PC-3 (cell line): ENCODE data around the gene ARHGAP18. TPM values are rescaled to one million over a fixed set of nuclear protein-coding genes. Genes with fewer than 3 reads are reported as not detected.

ENCODE experiments used
- ATAC-seq: fragments of 200-7000 bp; cut with Tn5 transposase; 2 replicates; pipeline ENCODE4 v1.9.1; 2020; ENCODE audit warnings: mild to moderate bottlenecking, moderate library complexity
- BruUV-seq: library from RNA; stranded (reverse); fragments of 400-500 nt; replicated peaks from 2 replicates; lab custom pipeline; 2021; lab: Mats Ljungman, UMichigan
- CTCF ChIA-PET: fragments of 300-600 bp; sonication (Branson Sonifier 250); formaldehyde crosslinking; loops from one replicate; lab custom pipeline; 2022; ENCODE audit warnings: antibody characterized with exemption; lab: Charles Lee
- POLR2A ChIA-PET: fragments of 300-600 bp; sonication (Branson Sonifier 250); formaldehyde crosslinking; loops from one replicate; lab custom pipeline; 2022; ENCODE audit warnings: antibody characterized with exemption; ENCODE audit not compliant: unreplicated experiment; lab: Charles Lee
- DNase-seq: peaks from one replicate; pipeline ENCODE4 v3.0.0-alpha.2; 2015
- H2AFZ ChIP-seq: fragments of 300-600 bp; sonication (generic); 2 replicates; pipeline ENCODE4 v1.6.0; 2016; ENCODE audit warnings: antibody characterized with exemption, low read length
- H3F3A ChIP-seq: fragments of 300-600 bp; sonication (generic); one replicate; pipeline ENCODE4 v1.6.0; 2017; ENCODE audit warnings: antibody characterized with exemption, low read length, control low read depth, mild to moderate bottlenecking; ENCODE audit not compliant: unreplicated experiment
- H3K27ac ChIP-seq: fragments of 300-600 bp; sonication (generic); 2 replicates; pipeline ENCODE4 v1.5.1; 2016; ENCODE audit warnings: mild to moderate bottlenecking, low read length
- H3K27me3 ChIP-seq: fragments of 300-600 bp; sonication (generic); 2 replicates; pipeline ENCODE4 v1.6.1; 2016; ENCODE audit warnings: low read length, mixed read lengths
- H3K36me3 ChIP-seq: fragments of 300-600 bp; sonication (generic); 2 replicates; pipeline ENCODE4 v1.6.1; 2016; ENCODE audit warnings: low read depth, mixed run types, low read length, mixed read lengths
- H3K4me1 ChIP-seq: fragments of 300-600 bp; sonication (generic); 2 replicates; pipeline ENCODE4 v1.5.1; 2016; ENCODE audit warnings: low read length; ENCODE audit not compliant: insufficient read depth
- H3K4me2 ChIP-seq: fragments of 300-600 bp; sonication (generic); 2 replicates; pipeline ENCODE4 v1.6.0; 2016; ENCODE audit warnings: low read length
- H3K4me3 ChIP-seq: fragments of 300-600 bp; sonication (generic); 2 replicates; pipeline ENCODE4 v1.5.1; 2016; ENCODE audit warnings: mild to moderate bottlenecking, low read length, mixed read lengths
- H3K79me2 ChIP-seq: fragments of 300-600 bp; sonication (generic); 2 replicates; pipeline ENCODE4 v1.6.1; 2017; ENCODE audit warnings: low read length, mixed read lengths
- H3K9ac ChIP-seq: fragments of 300-600 bp; sonication (generic); 2 replicates; pipeline ENCODE4 v1.6.0; 2016; ENCODE audit warnings: mild to moderate bottlenecking, low read length
- H3K9me2 ChIP-seq: fragments of 300-600 bp; sonication (generic); replicated peaks from 2 replicates; pipeline ENCODE4 v1.6.1; 2016; ENCODE audit warnings: mixed run types, low read length, mixed read lengths
- H3K9me3 ChIP-seq: fragments of 300-600 bp; sonication (generic); 2 replicates; pipeline ENCODE4 v1.6.1; 2016; ENCODE audit warnings: low read length, mixed read lengths
- H4K20me1 ChIP-seq: fragments of 300-600 bp; sonication (generic); 2 replicates; pipeline ENCODE4 v1.6.1; 2016; ENCODE audit warnings: low read length, mixed read lengths
- EZH2 ChIP-seq: fragments of 300-600 bp; sonication (generic); IDR thresholded peaks from one replicate; pipeline ENCODE4 v1.6.1; 2017; ENCODE audit warnings: antibody characterized with exemption, mild to moderate bottlenecking, low read length; ENCODE audit not compliant: unreplicated experiment
- EZH2phosphoT487 ChIP-seq: fragments of 300-600 bp; sonication (generic); IDR thresholded peaks from 2 replicates; pipeline ENCODE4 v1.6.1; 2018; ENCODE audit warnings: mild to moderate bottlenecking, antibody characterized with exemption, low read length, borderline replicate concordance
- intact Hi-C: fragments of 100-400 bp; cut with micrococcal nuclease; formaldehyde crosslinking; loops from 2 replicates; pipeline ENCODE4 v1.9.0; 2023
- total RNA-seq: library from RNA; depleted of rRNA; stranded (reverse); fragments of >200 nt; gene quantifications from 2 replicates; pipeline ENCODE4 v1.2.3, GENCODE V29; 2014
- TF ChIP-seq, protein P1 (sequence below): fragments of 300-600 bp; sonication (generic); conservative IDR thresholded peaks from 2 replicates; pipeline ENCODE4 v1.5.1; 2017; ENCODE audit warnings: antibody characterized with exemption, low read depth, mild to moderate bottlenecking, low read length

ARHGAP18 gene
- total RNA-seq, 1 experiment from 2014 or later = 5.9 TPM

DNA sequence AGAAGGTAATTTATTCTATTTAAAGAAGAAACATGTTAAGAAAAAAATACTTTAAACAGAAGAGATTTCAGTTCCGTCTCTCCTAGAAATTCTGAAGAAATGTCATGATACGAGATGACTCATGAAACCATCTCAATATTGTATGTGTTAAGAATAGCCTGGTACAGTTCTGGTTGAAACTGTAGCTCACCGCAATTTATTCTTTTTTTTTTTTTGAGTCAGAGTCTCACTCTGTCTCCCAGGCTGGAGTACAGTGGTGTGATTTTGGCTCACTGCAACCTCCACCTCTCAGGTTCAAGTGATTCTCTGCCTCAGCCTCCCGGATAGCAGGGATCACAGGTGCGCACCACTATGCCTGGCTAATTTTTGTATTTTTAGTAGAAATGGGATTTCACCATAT lies 103.3 kb downstream of the ARHGAP18 start:
- Histone ChIP-seq H2AFZ (no peak overlapping the region), H3K4me1 (no peaks in the 10 kb centered on the region), H3K27me3 (no peaks in the 10 kb centered on the region), H3K4me3 (no peak overlapping the region), H3K9ac (no peak overlapping the region), H3K9me3 (no peaks in the 10 kb centered on the region), H3K9me2 (no peaks in the 10 kb centered on the region), H3K36me3 (no peaks in the 10 kb centered on the region), H3K27ac (no peak overlapping the region), H3F3A (no peaks in the 10 kb centered on the region), H3K79me2 (no peaks in the 10 kb centered on the region), H3K4me2 (no peak overlapping the region), H4K20me1 (no peaks in the 10 kb centered on the region)
- DNase-seq = no peak
- BruUV-seq = no TSS peak
- POLR2A ChIA-PET = no interaction called here
- CTCF ChIA-PET = no interaction called here
- intact Hi-C loops = no loop called here
- no peak for ATAC-seq
- TF ChIP-seq EZH2 = no peak
- TF ChIP-seq EZH2phosphoT487 = no peak
- TF ChIP-seq, protein P1, sequence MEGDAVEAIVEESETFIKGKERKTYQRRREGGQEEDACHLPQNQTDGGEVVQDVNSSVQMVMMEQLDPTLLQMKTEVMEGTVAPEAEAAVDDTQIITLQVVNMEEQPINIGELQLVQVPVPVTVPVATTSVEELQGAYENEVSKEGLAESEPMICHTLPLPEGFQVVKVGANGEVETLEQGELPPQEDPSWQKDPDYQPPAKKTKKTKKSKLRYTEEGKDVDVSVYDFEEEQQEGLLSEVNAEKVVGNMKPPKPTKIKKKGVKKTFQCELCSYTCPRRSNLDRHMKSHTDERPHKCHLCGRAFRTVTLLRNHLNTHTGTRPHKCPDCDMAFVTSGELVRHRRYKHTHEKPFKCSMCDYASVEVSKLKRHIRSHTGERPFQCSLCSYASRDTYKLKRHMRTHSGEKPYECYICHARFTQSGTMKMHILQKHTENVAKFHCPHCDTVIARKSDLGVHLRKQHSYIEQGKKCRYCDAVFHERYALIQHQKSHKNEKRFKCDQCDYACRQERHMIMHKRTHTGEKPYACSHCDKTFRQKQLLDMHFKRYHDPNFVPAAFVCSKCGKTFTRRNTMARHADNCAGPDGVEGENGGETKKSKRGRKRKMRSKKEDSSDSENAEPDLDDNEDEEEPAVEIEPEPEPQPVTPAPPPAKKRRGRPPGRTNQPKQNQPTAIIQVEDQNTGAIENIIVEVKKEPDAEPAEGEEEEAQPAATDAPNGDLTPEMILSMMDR = no peak

DNA sequence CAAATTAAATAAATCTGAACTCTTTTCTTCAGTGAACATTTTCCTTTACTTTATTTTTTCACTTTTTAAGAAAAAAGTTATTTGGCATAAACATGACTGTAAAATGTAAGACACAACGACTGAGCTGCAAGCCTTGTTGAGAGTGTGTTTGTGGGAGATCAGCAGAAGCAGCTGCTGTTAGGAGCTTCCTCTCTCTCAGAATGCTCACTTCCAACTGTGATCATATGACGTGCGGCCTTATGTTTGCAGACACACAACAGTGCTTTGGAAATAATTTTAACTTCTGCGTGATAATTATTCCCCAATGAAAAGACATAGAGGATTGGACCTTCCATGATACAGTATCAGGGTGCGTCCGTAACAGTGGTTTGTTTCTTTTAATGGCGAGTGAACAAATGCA lies 104.0 kb downstream of the ARHGAP18 start:
- no peaks in the 10 kb centered on the region for H3K79me2 ChIP-seq
- H3K27me3 ChIP-seq = no peaks in the 10 kb centered on the region
- no peak overlapping the region for H3K27ac ChIP-seq
- DNase-seq (no peak), ATAC-seq (no peak)
- H3K9me3 ChIP-seq = no peaks in the 10 kb centered on the region
- no peak overlapping the region for H3K4me2 ChIP-seq
- CTCF ChIA-PET = no interaction called here
- H3K9me2 ChIP-seq = no peaks in the 10 kb centered on the region
- H2AFZ ChIP-seq = no peak overlapping the region
- H3K4me3 ChIP-seq = no peak overlapping the region
- H4K20me1 ChIP-seq = no peaks in the 10 kb centered on the region
- no peaks in the 10 kb centered on the region for H3F3A ChIP-seq
- TF ChIP-seq EZH2phosphoT487 (no peak), EZH2 (no peak)
- TF ChIP-seq, protein P1 = no peak
- H3K4me1 ChIP-seq = no peaks in the 10 kb centered on the region
- POLR2A ChIA-PET = no interaction called here
- H3K36me3 ChIP-seq = no peaks in the 10 kb centered on the region
- no peak overlapping the region for H3K9ac ChIP-seq
- no TSS peak for BruUV-seq
- intact Hi-C loops = no loop called here

DNA sequence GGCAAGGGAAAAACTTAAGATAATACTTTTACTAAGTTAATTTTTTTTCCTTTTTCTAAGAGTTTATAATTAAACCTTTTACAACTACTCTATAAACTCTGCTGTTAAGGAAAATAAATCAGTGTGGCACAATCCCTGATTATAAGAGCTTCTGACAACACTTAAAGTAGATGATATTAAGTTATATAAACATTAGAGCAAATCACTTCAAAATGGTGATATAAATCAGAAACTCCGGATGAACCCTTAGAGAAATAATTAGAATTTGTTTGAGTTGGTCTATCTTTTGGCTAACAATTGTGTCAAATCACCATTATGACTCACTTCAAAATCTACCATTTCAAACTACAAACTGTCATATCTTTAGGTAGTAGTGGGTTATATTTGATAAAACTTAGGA lies 104.9 kb downstream of the ARHGAP18 start:
- intact Hi-C loops = no loop called here
- no peak overlapping the region for H3K9ac ChIP-seq
- ATAC-seq (no peak), DNase-seq (no peak)
- H3K9me2 ChIP-seq = no peaks in the 10 kb centered on the region
- ChIA-PET CTCF (no interaction called here), POLR2A (no interaction called here)
- TF ChIP-seq EZH2 (no peak), EZH2phosphoT487 (no peak)
- TF ChIP-seq, protein P1 = no peak
- no TSS peak for BruUV-seq
- H3K79me2 ChIP-seq = no peaks in the 10 kb centered on the region
- no peaks in the 10 kb centered on the region for H3K27me3 ChIP-seq
- H4K20me1 ChIP-seq = no peaks in the 10 kb centered on the region
- H3K27ac ChIP-seq = no peak overlapping the region
- H2AFZ ChIP-seq = no peak overlapping the region
- no peaks in the 10 kb centered on the region for H3K9me3 ChIP-seq
- H3K36me3 ChIP-seq = no peaks in the 10 kb centered on the region
- H3F3A ChIP-seq = no peaks in the 10 kb centered on the region
- H3K4me2 ChIP-seq = no peak overlapping the region
- H3K4me1 ChIP-seq = no peaks in the 10 kb centered on the region
- no peak overlapping the region for H3K4me3 ChIP-seq
